Epithelial cell of esophagus (primary cell): ENCODE data around the gene KRT1.

Experiments used
- DNase-seq: peaks from one replicate; pipeline ENCODE4 v3.0.0; 2010; ENCODE audit warnings: low read depth
- H3K4me3 ChIP-seq: 2 replicates; pipeline ENCODE4 v1.5.1; 2011; ENCODE audit warnings: mild to moderate bottlenecking, low read length, control low read depth
- CTCF ChIP-seq: IDR thresholded peaks from 2 replicates; pipeline ENCODE4 v1.5.1; 2011; ENCODE audit warnings: low read depth, mild to moderate bottlenecking, low read length, control low read depth, inconsistent platforms; ENCODE audit not compliant: insufficient read depth; ENCODE audit errors: missing control alignments

Gene KRT1

DNA sequence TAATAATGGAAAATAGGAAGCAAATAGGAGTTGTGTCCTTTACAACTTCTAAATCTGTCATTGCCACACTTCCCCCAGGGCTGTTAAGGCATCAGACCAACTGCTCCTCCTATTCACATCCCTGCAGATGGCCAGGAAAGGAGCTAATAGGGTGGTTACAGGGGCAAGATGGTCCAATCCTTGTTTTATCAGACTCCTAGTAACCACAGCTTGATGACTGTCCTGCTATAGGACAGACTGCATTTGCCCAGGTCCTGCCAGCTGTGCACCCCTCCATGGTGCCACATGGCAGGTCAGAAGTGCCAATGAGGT lies 17.3 kb downstream of the KRT1 start:
- no peak for TF ChIP-seq CTCF
- DNase-seq: no peak
- H3K4me3 ChIP-seq: no peak overlapping the region

- H3K4me3 ChIP-seq: no peak overlapping the region
- no peak for DNase-seq
- TF ChIP-seq CTCF: no peak
Measured at GRCh38 chr12:52662093-52662917, 17.9 kb downstream of the KRT1 start.

DNA sequence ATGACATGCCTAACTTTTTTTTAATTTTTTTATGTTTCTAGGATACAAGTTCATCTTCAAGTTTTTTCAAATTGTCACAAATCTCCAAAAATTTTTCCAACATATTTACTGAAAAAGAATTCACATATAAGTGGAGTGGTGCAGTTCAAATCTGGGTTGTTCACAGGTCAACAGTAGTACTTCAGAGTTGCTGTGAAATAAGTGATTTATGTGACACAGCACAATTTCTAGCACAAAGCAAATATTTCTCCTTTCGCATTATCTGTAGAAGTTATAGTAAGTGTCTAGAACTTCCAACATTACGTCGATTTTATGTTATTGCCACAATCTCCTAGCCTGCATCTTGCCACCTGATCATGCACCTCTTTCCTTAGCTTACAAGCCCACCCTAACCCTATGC lies 18.5 kb downstream of the KRT1 start:
- H3K4me3 ChIP-seq: no peak overlapping the region
- no peak for TF ChIP-seq CTCF
- no peak for DNase-seq

- no peak for DNase-seq
- no peak for TF ChIP-seq CTCF
- H3K4me3 ChIP-seq: no peak overlapping the region
Measured at GRCh38 chr12:52660934-52661499, 19.2 kb downstream of the KRT1 start.

DNA sequence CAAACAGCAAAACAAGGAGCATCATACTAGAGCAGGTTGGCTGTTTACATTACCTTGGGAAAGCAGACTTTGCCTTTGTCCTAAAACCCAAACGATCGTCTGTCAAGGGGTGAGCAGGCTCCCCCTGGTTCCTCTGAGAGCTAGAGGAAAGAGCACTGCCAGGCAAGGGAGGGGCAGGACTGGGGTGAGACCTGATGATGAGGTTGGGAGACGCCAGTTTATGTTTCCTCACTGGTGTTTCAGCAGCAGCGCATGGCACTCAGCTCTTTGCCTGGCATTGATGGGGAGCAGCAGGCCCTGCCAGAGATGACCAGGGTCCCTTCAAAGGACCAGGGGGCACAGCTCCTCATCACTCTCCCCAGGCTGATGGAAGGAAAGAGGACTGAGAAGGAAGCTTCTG lies 20.3 kb downstream of the KRT1 start:
- H3K4me3 ChIP-seq: no peak overlapping the region
- DNase-seq: no peak
- no peak for TF ChIP-seq CTCF

- TF ChIP-seq CTCF: no peak
- DNase-seq: no peak
- H3K4me3 ChIP-seq: no peak overlapping the region
Measured at GRCh38 chr12:52659395-52659794, 20.8 kb downstream of the KRT1 start.

- DNase-seq: no peak
- no peak for TF ChIP-seq CTCF
Measured at GRCh38 chr12:52658196-52658595, 22.0 kb downstream of the KRT1 start.

More at GRCh38 chr12:52658196-52658595, 22.0 kb downstream of the KRT1 start:
- no peak overlapping the region for H3K4me3 ChIP-seq
